DOHH2 (cell line): ENCODE measurements around the gene COPS9.

Experiments used
- CTCF ChIP-seq: fragments of 200-600 bp; sonication (generic); IDR thresholded peaks from one replicate; pipeline ENCODE4 v1.5.1; 2014; ENCODE audit warnings: antibody characterized with exemption, mild to moderate bottlenecking, low read depth, low read length; ENCODE audit not compliant: poor library complexity, severe bottlenecking
- EZH2phosphoT487 ChIP-seq: fragments of 200-600 bp; sonication (generic); IDR thresholded peaks from 2 replicates; pipeline ENCODE4 v1.6.1; 2017; ENCODE audit warnings: borderline replicate concordance, mild to moderate bottlenecking, antibody characterized with exemption, low read length, moderate library complexity, mixed read lengths

- TF ChIP-seq CTCF (no peak), EZH2phosphoT487 (no peak)
These were observed 14.4 kb downstream of the COPS9 start for GRCh38 chr2:240121675-240122074.
